Measurements from ENCODE around the gene EPB41L3.
"Not testable (repeated sequence)": the region's sequence is repeated elsewhere in the genome, so short reads cannot be mapped to it uniquely, and the experiment has no call there.

EPB41L3 gene

DNA sequence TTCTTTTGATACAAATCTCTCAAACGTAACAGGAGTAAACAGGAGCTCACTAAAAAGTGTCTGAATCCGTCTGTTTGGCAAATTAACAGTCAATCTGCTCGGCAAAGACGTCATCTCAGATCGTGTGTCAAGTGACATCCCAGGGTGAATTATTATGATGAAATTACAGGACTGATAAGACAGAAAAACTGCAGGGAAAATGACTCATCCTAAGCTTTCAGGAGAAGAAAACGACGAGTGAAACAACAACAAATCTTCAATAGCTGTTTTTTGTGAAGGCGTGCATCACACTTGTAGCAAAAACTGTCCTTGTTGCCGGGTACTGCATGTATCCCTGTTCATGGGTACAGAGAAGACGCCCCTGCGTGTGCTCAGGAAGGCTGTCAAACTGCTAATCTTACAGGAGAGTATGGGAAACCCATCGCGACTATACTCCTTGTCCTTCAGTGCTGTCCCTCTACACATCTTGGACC lies 24.9 kb downstream of the EPB41L3 start:
- Mint-ChIP-seq H3K4me3 (no peak overlapping the region), H3K27ac (no peak overlapping the region), H3K9me3 (no peaks in the 10 kb centered on the region), H3K27me3 (ENCODE audit: low read depth) (no peaks in the 10 kb centered on the region), H3K36me3 (ENCODE audit: low read depth) (no peaks in the 10 kb centered on the region), H3K4me1 (ENCODE audit: low read depth) (peaks cover 5% of the 10 kb centered on the region)

DNA sequence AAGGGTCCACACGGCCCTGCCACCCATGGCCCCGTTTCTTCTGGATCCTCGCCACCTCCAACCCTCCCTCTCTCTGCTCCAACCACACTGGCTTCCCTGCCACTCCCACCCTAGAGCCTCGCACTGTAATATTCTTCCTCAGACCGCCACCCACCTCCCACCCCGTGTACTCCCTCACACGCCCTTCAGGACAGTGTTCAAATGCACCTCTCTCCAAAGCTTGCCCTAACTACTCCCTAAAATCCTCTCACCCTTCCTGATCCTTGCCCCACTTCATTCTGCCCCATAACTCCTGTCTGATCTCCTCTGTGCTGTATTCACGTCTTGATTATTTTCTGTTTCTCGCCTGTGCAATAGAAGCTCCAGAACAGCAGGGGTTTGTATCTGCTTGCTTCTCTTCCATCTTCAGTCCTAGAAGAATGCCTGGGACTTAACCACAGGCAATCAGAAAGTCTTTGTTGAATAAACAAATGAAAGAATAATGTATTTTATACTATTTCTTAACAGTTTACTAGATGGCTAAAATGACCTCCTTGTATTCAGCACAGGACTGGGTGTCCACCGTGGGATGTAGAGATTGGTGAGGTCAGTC lies 25.5 kb downstream of the EPB41L3 start:
- H3K27ac Mint-ChIP-seq = no peak overlapping the region
- H3K4me3 Mint-ChIP-seq = no peak overlapping the region
- H3K36me3 Mint-ChIP-seq (ENCODE audit: low read depth) = no peaks in the 10 kb centered on the region
- peaks cover 5% of the 10 kb centered on the region for H3K4me1 Mint-ChIP-seq (ENCODE audit: low read depth)
- H3K27me3 Mint-ChIP-seq (ENCODE audit: low read depth) = no peaks in the 10 kb centered on the region
- no peaks in the 10 kb centered on the region for H3K9me3 Mint-ChIP-seq

DNA sequence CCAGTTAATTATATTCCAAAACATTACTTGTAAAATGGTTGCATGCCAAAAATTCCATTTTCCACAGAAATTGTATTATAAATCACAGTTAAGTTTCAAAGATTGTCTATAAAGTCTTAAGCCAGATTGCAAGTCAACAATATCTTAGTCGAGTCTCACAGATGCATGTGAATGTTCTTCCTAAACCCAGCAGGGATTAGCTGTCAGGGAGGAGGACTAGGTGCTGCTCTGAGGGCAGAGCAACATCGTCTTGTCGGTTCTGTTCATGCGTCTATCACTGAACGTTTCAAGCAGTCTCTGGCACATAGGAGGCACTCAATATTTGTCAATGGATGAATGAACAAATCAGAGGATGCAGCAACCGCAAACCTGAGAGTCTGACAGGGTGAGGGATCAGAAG lies 27.0 kb downstream of the EPB41L3 start:
- no peaks in the 10 kb centered on the region for H3K9me3 Mint-ChIP-seq
- H3K27me3 Mint-ChIP-seq (ENCODE audit: low read depth) = no peaks in the 10 kb centered on the region
- H3K4me1 Mint-ChIP-seq (ENCODE audit: low read depth) = peaks cover 5% of the 10 kb centered on the region

GRCh38 chr18:5515011-5515784 lies 28.6 kb downstream of the EPB41L3 start:
- H3K9me3 Mint-ChIP-seq = no peaks in the 10 kb centered on the region
- no peaks in the 10 kb centered on the region for H3K27me3 Mint-ChIP-seq (ENCODE audit: low read depth)
- peaks cover 5% of the 10 kb centered on the region for H3K4me1 Mint-ChIP-seq (ENCODE audit: low read depth)
- H3K36me3 Mint-ChIP-seq (ENCODE audit: low read depth) = no peaks in the 10 kb centered on the region
- H3K4me3 Mint-ChIP-seq = no peak overlapping the region
- no peak overlapping the region for H3K27ac Mint-ChIP-seq

More for the DNA sequence above, 27.0 kb downstream of the EPB41L3 start:
- Mint-ChIP-seq H3K27ac (no peak overlapping the region), H3K4me3 (no peak overlapping the region), H3K36me3 (ENCODE audit: low read depth) (no peaks in the 10 kb centered on the region)

DNA sequence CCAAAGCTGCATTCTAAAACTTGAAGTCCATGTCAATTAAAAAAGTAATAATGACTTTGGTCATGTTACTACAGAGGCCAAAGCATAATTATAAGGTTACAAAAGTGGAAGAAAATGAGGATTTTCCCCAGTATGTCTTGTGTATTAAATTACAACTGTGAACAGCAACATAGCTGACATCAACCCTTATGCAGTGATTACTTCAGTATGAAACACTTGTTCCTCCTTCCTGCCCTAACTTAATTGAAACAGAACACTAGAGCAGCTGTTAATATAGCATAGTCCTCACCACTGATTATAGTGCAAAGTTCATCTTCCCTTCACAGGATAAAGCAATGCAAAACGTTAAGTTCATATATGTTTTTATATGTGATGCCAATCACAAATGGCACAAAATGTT lies 29.9 kb downstream of the EPB41L3 start:
- peaks cover 5% of the 10 kb centered on the region for H3K4me1 Mint-ChIP-seq (ENCODE audit: low read depth)
- no peak overlapping the region for H3K4me3 Mint-ChIP-seq
- no peak overlapping the region for H3K27ac Mint-ChIP-seq

DNA sequence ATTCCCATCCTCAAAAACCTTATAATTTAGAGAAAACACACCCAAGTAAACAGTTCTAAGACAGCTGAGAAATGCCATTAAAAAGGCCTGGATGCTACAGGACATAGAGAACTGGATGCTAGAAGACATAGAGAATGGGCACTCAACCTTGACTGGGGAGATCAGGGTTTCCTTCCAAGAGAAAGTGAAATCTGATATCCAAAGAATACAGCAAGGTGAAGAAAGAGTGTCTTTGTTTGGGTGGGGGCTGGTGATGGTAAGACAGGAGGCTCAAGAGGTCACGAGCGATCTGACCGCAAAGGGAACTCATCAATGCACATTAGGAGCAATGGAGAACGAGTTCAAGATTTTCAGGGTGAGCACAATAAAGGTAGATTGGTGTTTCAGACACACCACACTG lies 31.6 kb downstream of the EPB41L3 start:
- Mint-ChIP-seq H3K27me3 (ENCODE audit: low read depth) (no peaks in the 10 kb centered on the region), H3K36me3 (ENCODE audit: low read depth) (no peaks in the 10 kb centered on the region), H3K27ac (no peak overlapping the region)

More for the DNA sequence above, 29.9 kb downstream of the EPB41L3 start:
- Mint-ChIP-seq H3K27me3 (ENCODE audit: low read depth) (no peaks in the 10 kb centered on the region), H3K36me3 (ENCODE audit: low read depth) (no peaks in the 10 kb centered on the region), H3K9me3 (no peaks in the 10 kb centered on the region)

GRCh38 chr18:5511541-5511940 lies 32.3 kb downstream of the EPB41L3 start:
- not testable (repeated sequence) for H3K36me3 Mint-ChIP-seq (ENCODE audit: low read depth); H3K9me3 Mint-ChIP-seq; H3K4me1 Mint-ChIP-seq (ENCODE audit: low read depth); H3K27me3 Mint-ChIP-seq (ENCODE audit: low read depth); H3K4me3 Mint-ChIP-seq; H3K27ac Mint-ChIP-seq

More for the DNA sequence above, 31.6 kb downstream of the EPB41L3 start:
- Mint-ChIP-seq H3K4me3 (no peak overlapping the region), H3K4me1 (ENCODE audit: low read depth) (peaks cover 5% of the 10 kb centered on the region), H3K9me3 (no peaks in the 10 kb centered on the region)

DNA sequence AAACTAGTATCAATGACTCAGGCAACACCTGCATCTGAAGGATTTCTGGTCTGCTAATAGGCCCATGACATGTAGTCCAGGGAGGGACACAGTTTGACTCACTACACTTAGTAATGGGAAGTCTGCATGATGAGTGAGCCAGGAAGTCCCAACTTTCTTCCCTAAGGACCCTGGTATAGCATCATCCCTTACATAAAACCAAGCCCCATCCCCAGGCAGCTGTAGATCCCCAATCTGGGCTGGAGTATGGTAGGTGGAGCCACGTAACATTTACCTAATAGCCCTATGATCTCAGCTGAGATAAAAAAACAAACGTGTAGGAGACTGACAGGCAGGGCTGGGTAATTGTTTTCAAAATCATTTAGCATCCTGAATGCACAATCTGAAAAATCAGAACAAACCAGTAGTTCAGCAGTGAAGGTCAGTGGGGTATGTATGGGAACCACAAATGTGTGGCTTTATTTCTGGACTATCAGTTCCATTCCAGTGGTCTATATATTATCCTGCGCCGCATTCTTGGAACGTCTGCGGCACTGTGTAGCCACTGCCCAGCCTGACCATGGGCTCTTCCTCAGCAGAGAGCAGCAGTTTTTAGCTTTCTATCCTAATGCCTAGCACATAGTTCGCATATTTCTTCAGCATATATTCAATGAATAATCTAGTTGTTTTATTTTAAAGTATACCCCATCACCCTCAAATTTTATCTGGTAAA lies 33.5 kb downstream of the EPB41L3 start:
- Mint-ChIP-seq H3K9me3 (no peaks in the 10 kb centered on the region), H3K27me3 (ENCODE audit: low read depth) (no peaks in the 10 kb centered on the region), H3K36me3 (ENCODE audit: low read depth) (no peaks in the 10 kb centered on the region), H3K27ac (no peak overlapping the region), H3K4me3 (no peak overlapping the region), H3K4me1 (ENCODE audit: low read depth) (no peaks in the 10 kb centered on the region)

- Mint-ChIP-seq H3K4me1 (ENCODE audit: low read depth) (no peaks in the 10 kb centered on the region), H3K9me3 (no peaks in the 10 kb centered on the region), H3K27ac (no peak overlapping the region), H3K4me3 (no peak overlapping the region), H3K27me3 (ENCODE audit: low read depth) (no peaks in the 10 kb centered on the region), H3K36me3 (ENCODE audit: low read depth) (no peaks in the 10 kb centered on the region)
These were observed 35.0 kb downstream of the EPB41L3 start for GRCh38 chr18:5508821-5509220.

DNA sequence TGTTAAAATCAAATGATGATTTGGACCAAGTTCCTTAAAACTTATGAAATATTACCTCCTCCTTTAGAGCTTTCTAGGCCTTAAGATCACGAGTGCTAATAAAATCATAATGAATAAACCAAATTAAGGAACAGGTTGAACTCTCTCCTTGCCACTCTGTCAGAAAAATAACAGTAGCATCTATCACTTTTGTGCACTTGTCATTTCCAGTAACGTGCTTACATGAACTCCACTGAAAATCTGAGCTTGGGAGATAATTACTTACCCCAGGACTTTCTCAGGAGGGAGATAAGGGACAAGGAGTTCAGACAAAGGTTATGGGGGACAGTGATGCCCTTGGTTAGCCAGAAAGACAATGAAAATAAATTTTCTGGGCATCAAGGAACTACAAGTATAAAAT lies 36.0 kb downstream of the EPB41L3 start:
- H3K4me1 Mint-ChIP-seq (ENCODE audit: low read depth) = no peaks in the 10 kb centered on the region
- no peaks in the 10 kb centered on the region for H3K36me3 Mint-ChIP-seq (ENCODE audit: low read depth)
- no peak overlapping the region for H3K27ac Mint-ChIP-seq
- no peaks in the 10 kb centered on the region for H3K27me3 Mint-ChIP-seq (ENCODE audit: low read depth)
- H3K9me3 Mint-ChIP-seq = no peaks in the 10 kb centered on the region
- H3K4me3 Mint-ChIP-seq = no peak overlapping the region

DNA sequence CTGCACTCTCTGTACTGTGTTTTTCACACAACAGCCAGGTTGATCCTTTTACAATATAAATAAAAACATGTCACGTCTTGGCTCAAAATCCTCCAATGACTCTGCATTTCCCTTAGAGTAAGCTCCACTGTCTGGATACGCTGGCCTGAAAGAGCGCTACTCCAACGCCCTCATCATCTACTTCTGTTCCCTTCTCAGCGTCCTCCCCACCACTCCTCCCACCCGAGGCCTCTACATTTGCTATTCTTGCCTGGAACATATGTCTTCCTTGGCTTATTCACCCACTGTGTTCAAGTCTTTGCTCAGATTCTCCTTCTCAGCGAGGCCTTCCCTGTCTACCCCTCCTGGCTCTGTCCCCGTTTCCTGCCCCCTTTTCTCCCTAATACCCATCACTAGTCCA lies 37.6 kb downstream of the EPB41L3 start:
- no peaks in the 10 kb centered on the region for H3K4me1 Mint-ChIP-seq (ENCODE audit: low read depth)
- H3K4me3 Mint-ChIP-seq = no peak overlapping the region
- no peaks in the 10 kb centered on the region for H3K36me3 Mint-ChIP-seq (ENCODE audit: low read depth)
- H3K9me3 Mint-ChIP-seq = no peaks in the 10 kb centered on the region
- no peak overlapping the region for H3K27ac Mint-ChIP-seq
- no peaks in the 10 kb centered on the region for H3K27me3 Mint-ChIP-seq (ENCODE audit: low read depth)

- H3K27me3 Mint-ChIP-seq (ENCODE audit: low read depth) = no peaks in the 10 kb centered on the region
- H3K9me3 Mint-ChIP-seq = no peaks in the 10 kb centered on the region
- H3K4me3 Mint-ChIP-seq = no peak overlapping the region
- no peaks in the 10 kb centered on the region for H3K4me1 Mint-ChIP-seq (ENCODE audit: low read depth)
- H3K27ac Mint-ChIP-seq = no peak overlapping the region
- no peaks in the 10 kb centered on the region for H3K36me3 Mint-ChIP-seq (ENCODE audit: low read depth)
These were observed 40.1 kb downstream of the EPB41L3 start for GRCh38 chr18:5503740-5504139.

DNA sequence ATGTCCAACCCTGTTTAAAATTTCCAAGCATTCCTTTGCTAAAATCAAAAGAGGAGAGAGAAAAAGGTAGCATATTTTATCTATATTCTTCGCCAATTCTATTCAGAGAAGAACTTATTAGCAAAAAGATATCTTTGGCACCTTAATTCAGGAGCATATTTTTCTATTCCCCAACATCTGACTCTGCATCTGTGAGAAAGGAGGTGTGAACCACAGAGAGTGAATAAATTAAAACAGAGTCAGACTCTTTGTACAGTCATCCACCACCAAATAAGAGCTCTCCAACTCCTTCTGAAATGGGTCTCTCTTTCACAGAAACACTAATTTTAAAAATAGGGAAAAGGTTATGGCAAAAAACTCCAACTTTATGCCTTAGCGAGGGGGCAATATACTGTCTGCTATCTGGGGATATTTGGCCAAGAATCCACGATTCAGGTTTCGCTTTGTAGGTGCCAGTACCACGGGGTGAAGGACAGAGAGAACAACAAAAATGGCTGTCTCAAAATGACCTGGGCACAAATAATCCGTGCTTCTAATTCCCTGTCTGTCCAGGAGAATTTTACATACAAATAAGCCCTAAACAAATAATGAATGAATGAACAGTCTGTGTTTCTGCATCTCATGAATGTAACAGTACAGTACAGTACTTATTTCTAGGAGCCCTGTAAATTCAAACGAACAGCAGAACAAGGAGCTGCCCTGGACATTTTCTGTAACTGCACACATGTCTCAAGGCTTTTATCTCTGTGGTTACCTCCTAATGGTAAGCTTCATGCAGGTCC lies 43.4 kb downstream of the EPB41L3 start:
- H3K4me1 Mint-ChIP-seq (ENCODE audit: low read depth) = no peaks in the 10 kb centered on the region
- H3K27ac Mint-ChIP-seq = no peak overlapping the region
- no peak overlapping the region for H3K4me3 Mint-ChIP-seq
- no peaks in the 10 kb centered on the region for H3K9me3 Mint-ChIP-seq
- no peaks in the 10 kb centered on the region for H3K36me3 Mint-ChIP-seq (ENCODE audit: low read depth)
- H3K27me3 Mint-ChIP-seq (ENCODE audit: low read depth) = no peaks in the 10 kb centered on the region

DNA sequence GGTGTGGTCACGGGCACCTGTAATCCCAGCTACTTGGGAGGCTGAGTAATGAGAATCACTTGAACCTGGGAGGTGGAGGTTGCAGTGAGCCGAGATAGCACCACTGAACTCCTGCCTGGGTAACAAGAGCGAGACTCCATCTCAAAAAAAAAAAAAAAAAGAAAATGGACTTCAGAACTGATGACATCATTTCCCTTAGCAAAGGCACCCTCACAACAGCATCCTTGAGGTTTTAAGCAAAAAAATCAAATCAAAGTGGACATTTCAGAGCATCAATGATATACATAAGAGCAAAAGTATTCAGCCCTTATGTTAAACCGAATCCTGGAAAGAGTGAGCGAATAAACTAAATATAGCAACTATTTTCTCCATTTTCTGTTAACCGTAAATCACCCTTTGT lies 45.3 kb downstream of the EPB41L3 start:
- H3K9me3 Mint-ChIP-seq = no peaks in the 10 kb centered on the region
- H3K27ac Mint-ChIP-seq = no peak overlapping the region
- H3K4me3 Mint-ChIP-seq = no peak overlapping the region
- H3K27me3 Mint-ChIP-seq (ENCODE audit: low read depth) = no peaks in the 10 kb centered on the region
- no peaks in the 10 kb centered on the region for H3K4me1 Mint-ChIP-seq (ENCODE audit: low read depth)
- H3K36me3 Mint-ChIP-seq (ENCODE audit: low read depth) = no peaks in the 10 kb centered on the region
